A549 (cell line): Measurements from ENCODE around the gene SYAP1. TPM values are rescaled to one million over a fixed set of nuclear protein-coding genes. Genes with fewer than 3 reads are reported as not detected.
"Not testable (repeated sequence)": the region's sequence is repeated elsewhere in the genome, so short reads cannot be mapped to it uniquely, and the experiment has no call there.

ENCODE experiments used
- ATAC-seq, 2 experiments: fragments of 200-7000 bp in 1 of 2; fragments of >200 bp in 1 of 2; cut with Nextera tagmentation in 1 of 2; cut with Tn5 transposase in 1 of 2; 3 replicates each; pipeline versions ENCODE4 v1.8.0 to v1.9.1; 2018 to 2020; ENCODE audit warnings: mild to moderate bottlenecking in 1 of 2, moderate library complexity in 1 of 2
- CTCF ChIA-PET: fragments of 300-600 bp; sonication (Branson Sonifier 250); formaldehyde crosslinking; extraction: SDS; loops from one replicate; lab custom pipeline; 2021; ENCODE audit warnings: antibody characterized with exemption, inconsistent platforms; lab: Yijun Ruan, JAX
- POLR2A ChIA-PET: fragments of 350-600 bp; formaldehyde crosslinking; extraction: SDS; loops from one replicate; lab custom pipeline; 2021; ENCODE audit warnings: antibody characterized with exemption, inconsistent platforms; lab: Yijun Ruan, JAX
- DNase-seq, 2 experiments: peaks; one replicate each; pipeline versions ENCODE4 v3.0.0 to v3.0.0-alpha.2; 2011 to 2016; ENCODE audit warnings: low read depth in 1 of 2, low spot score in 1 of 2
- FAIRE-seq: peaks from 2 replicates; lab custom pipeline; 2011; peaks lifted over from hg19 to GRCh38; lab: Jason Lieb, UNC
- H3K27ac ChIP-seq, 2 experiments: fragments of >200 bp; sonication (Bioruptor Twin); formaldehyde crosslinking; 3 replicates each; pipeline ENCODE4 v1.5.1; 2016 to 2017
- H3K4me1 ChIP-seq: fragments of >200 bp; sonication (Bioruptor Twin); formaldehyde crosslinking; 3 replicates; pipeline ENCODE4 v1.6.1; 2016
- H3K4me2 ChIP-seq: fragments of >200 bp; sonication (Bioruptor Twin); formaldehyde crosslinking; 3 replicates; pipeline ENCODE4 v1.6.1; 2016
- H3K4me3 ChIP-seq: fragments of >200 bp; sonication (Bioruptor Twin); formaldehyde crosslinking; 3 replicates; pipeline ENCODE4 v1.5.1; 2016
- H3K9me3 ChIP-seq: fragments of >200 bp; sonication (Bioruptor Twin); formaldehyde crosslinking; 3 replicates; pipeline ENCODE4 v1.6.1; 2016
- BHLHE40 ChIP-seq: IDR thresholded peaks from 2 replicates; pipeline ENCODE4 v1.6.1; 2012; ENCODE audit warnings: low read depth, low read length, inconsistent platforms
- EHF ChIP-seq: fragments of 250-450 bp; sonication (Bioruptor Pico); IDR thresholded peaks from 2 replicates; pipeline ENCODE4 v1.5.0; 2020; ENCODE audit warnings: mild to moderate bottlenecking
- EP300 ChIP-seq, 2 experiments: fragments of >200 bp; sonication (Bioruptor Twin); formaldehyde crosslinking; IDR thresholded peaks; 2 replicates in 1 of 2; 3 replicates in 1 of 2; pipeline ENCODE4 v1.6.1; 2016 to 2017
- ESRRA ChIP-seq: fragments of 150-350 bp; IDR thresholded peaks from 2 replicates; pipeline ENCODE4 v1.6.1; 2014; ENCODE audit warnings: mild to moderate bottlenecking, low read length, borderline replicate concordance
- FOSL2 ChIP-seq, 2 experiments: fragments of 450-650 bp in 1 of 2; fragments of >200 bp in 1 of 2; sonication (Bioruptor Twin) in 1 of 2; formaldehyde crosslinking; IDR thresholded peaks; 2 replicates each; pipeline versions ENCODE4 v1.5.0 to v1.6.1; 2016 to 2020; ENCODE audit warnings: mild to moderate bottlenecking in 1 of 2, moderate library complexity in 1 of 2
- HES2 ChIP-seq: fragments of >200 bp; sonication (Bioruptor Twin); formaldehyde crosslinking; IDR thresholded peaks from 2 replicates; pipeline ENCODE4 v1.6.1; 2016
- MYC ChIP-seq: IDR thresholded peaks from 2 replicates; pipeline ENCODE4 v1.6.1; 2012; ENCODE audit warnings: mild to moderate bottlenecking, inconsistent platforms, low read length, improper control_type of control experiment, borderline replicate concordance
- NFE2L2 ChIP-seq: fragments of 150-350 bp; conservative IDR thresholded peaks from 2 replicates; pipeline ENCODE4 v1.6.1; 2014; ENCODE audit warnings: low read length
- PHF8 ChIP-seq: fragments of 200-600 bp; sonication (generic); IDR thresholded peaks from 2 replicates; pipeline ENCODE4 v1.6.1; 2016; ENCODE audit warnings: low read depth, mild to moderate bottlenecking, antibody characterized with exemption, moderate library complexity, borderline replicate concordance
- RFX5 ChIP-seq: fragments of 450-650 bp; IDR thresholded peaks from 2 replicates; pipeline ENCODE4 v1.7.1; 2014; ENCODE audit warnings: antibody characterized with exemption, mild to moderate bottlenecking, moderate library complexity
- TFCP2L1 ChIP-seq: fragments of 250-450 bp; sonication (Bioruptor Pico); IDR thresholded peaks from 2 replicates; pipeline ENCODE4 v1.5.0; 2021; ENCODE audit warnings: mild to moderate bottlenecking
- TP53 ChIP-seq: fragments of 250-450 bp; sonication (Bioruptor Pico); IDR thresholded peaks from 2 replicates; pipeline ENCODE4 v1.5.0; 2021; ENCODE audit warnings: mild to moderate bottlenecking, moderate library complexity
- USF2 ChIP-seq: fragments of 450-650 bp; IDR thresholded peaks from 2 replicates; pipeline ENCODE4 v1.6.1; 2014; ENCODE audit warnings: antibody characterized with exemption
- ZFP36 ChIP-seq: fragments of 450-650 bp; IDR thresholded peaks from 2 replicates; pipeline ENCODE4 v1.6.1; 2014; ENCODE audit warnings: borderline replicate concordance; ENCODE audit not compliant: partially characterized antibody
- ZNF302 ChIP-seq: fragments of 250-450 bp; sonication (Bioruptor Pico); IDR thresholded peaks from 2 replicates; pipeline ENCODE4 v1.9.0; 2021; ENCODE audit warnings: inconsistent platforms, mild to moderate bottlenecking, moderate library complexity
- WGBS: methylation state at CpG from one replicate; pipeline ENCODE4 v1.1.6; 2017; ENCODE audit errors: missing lambda C conversion rate; 5-methylcytosine and 5-hydroxymethylcytosine counted together
- polyA plus RNA-seq, 4 experiments: library from polyadenylated mRNA; depleted of rRNA in 3 of 4; stranded (reverse); fragments of >200 nt; fragmentation: RNase III in 1 of 4; extraction: RNeasy Plus Mini Kit Qiagen cat#74134 plus additional on column Dnase treatment in 1 of 4; gene quantifications; 2 replicates in 3 of 4; 3 replicates in 1 of 4; pipeline ENCODE4 v1.2.3, GENCODE V29; 2011 to 2017
- TF ChIP-seq, protein P1 (sequence below): fragments of 150-350 bp; IDR thresholded peaks from 2 replicates; pipeline ENCODE4 v1.6.1; 2014; ENCODE audit warnings: low read depth, mild to moderate bottlenecking, low read length
- TF ChIP-seq, protein P2 (sequence below): IDR thresholded peaks from 2 replicates; pipeline ENCODE4 v1.6.1; 2012
- TF ChIP-seq, protein P3 (sequence below): fragments of 250-450 bp; sonication (Bioruptor Pico); IDR thresholded peaks from 2 replicates; pipeline ENCODE4 v1.5.0; 2020; ENCODE audit warnings: low read depth, mild to moderate bottlenecking, moderate library complexity
- TF ChIP-seq, protein P4 (sequence below): fragments of 250-450 bp; sonication (Bioruptor Pico); IDR thresholded peaks from 2 replicates; pipeline ENCODE4 v1.5.0; 2021; ENCODE audit warnings: mild to moderate bottlenecking, moderate library complexity, borderline replicate concordance

Gene SYAP1
- polyA plus RNA-seq, 2 of the 4 experiments (the other 2 are of a cell fraction), result 18.9 to 20.9 TPM

- Histone ChIP-seq H3K4me1 (0 out of 3 replicates have a peak, but pooled peaks cover 4% of the 10 kb centered on the region), H3K9me3 (no peaks in the 10 kb centered on the region), H3K4me2 (no peak overlapping the region), H3K27ac (no peak overlapping the region), H3K4me3 (no peak overlapping the region)
- CTCF ChIA-PET, result no interaction called here
- FAIRE-seq (no peak), ATAC-seq (no peak), DNase-seq (no peak)
- no peak for TF ChIP-seq HES2
- TF ChIP-seq USF2, result no peak
- no peak for TF ChIP-seq FOSL2 (IDR thresholded peaks at IDR 0.05)
- no peak for TF ChIP-seq FOSL2 (CRISPR knock-in tag; IDR thresholded peaks at IDR 0.05)
- TF ChIP-seq, protein P1, sequence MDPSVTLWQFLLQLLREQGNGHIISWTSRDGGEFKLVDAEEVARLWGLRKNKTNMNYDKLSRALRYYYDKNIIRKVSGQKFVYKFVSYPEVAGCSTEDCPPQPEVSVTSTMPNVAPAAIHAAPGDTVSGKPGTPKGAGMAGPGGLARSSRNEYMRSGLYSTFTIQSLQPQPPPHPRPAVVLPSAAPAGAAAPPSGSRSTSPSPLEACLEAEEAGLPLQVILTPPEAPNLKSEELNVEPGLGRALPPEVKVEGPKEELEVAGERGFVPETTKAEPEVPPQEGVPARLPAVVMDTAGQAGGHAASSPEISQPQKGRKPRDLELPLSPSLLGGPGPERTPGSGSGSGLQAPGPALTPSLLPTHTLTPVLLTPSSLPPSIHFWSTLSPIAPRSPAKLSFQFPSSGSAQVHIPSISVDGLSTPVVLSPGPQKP, result no peak
- TF ChIP-seq ZFP36, result no peak
- TF ChIP-seq EHF (CRISPR knock-in tag), result no peak
- TF ChIP-seq MYC, result no peak
- TF ChIP-seq ESRRA, result no peak
- TF ChIP-seq EP300 (IDR thresholded peaks at IDR 0.05), result no peak
- TF ChIP-seq TP53 (CRISPR knock-in tag), result no peak
- TF ChIP-seq TFCP2L1 (CRISPR knock-in tag), result no peak
- no peak for TF ChIP-seq BHLHE40
- no peak for TF ChIP-seq NFE2L2
- TF ChIP-seq, protein P2, sequence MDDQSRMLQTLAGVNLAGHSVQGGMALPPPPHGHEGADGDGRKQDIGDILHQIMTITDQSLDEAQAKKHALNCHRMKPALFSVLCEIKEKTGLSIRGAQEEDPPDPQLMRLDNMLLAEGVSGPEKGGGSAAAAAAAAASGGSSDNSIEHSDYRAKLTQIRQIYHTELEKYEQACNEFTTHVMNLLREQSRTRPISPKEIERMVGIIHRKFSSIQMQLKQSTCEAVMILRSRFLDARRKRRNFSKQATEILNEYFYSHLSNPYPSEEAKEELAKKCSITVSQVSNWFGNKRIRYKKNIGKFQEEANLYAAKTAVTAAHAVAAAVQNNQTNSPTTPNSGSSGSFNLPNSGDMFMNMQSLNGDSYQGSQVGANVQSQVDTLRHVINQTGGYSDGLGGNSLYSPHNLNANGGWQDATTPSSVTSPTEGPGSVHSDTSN, result no peak
- TF ChIP-seq, protein P3, sequence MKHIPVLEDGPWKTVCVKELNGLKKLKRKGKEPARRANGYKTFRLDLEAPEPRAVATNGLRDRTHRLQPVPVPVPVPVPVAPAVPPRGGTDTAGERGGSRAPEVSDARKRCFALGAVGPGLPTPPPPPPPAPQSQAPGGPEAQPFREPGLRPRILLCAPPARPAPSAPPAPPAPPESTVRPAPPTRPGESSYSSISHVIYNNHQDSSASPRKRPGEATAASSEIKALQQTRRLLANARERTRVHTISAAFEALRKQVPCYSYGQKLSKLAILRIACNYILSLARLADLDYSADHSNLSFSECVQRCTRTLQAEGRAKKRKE, result no peak
- TF ChIP-seq ZNF302, result no peak
- TF ChIP-seq, protein P4, sequence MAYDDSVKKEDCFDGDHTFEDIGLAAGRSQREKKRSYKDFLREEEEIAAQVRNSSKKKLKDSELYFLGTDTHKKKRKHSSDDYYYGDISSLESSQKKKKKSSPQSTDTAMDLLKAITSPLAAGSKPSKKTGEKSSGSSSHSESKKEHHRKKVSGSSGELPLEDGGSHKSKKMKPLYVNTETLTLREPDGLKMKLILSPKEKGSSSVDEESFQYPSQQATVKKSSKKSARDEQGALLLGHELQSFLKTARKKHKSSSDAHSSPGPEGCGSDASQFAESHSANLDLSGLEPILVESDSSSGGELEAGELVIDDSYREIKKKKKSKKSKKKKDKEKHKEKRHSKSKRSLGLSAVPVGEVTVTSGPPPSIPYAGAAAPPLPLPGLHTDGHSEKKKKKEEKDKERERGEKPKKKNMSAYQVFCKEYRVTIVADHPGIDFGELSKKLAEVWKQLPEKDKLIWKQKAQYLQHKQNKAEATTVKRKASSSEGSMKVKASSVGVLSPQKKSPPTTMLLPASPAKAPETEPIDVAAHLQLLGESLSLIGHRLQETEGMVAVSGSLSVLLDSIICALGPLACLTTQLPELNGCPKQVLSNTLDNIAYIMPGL (CRISPR knock-in tag), result no peak
- no peak for TF ChIP-seq RFX5
- TF ChIP-seq PHF8, result no peak
- WGBS, result 87% methylated on average over 8 of the region's 8 CpGs
- POLR2A ChIA-PET, result no interaction called here
Observed at GRCh38 chrX:16714504-16714903, 4.9 kb upstream of the SYAP1 start.

DNA sequence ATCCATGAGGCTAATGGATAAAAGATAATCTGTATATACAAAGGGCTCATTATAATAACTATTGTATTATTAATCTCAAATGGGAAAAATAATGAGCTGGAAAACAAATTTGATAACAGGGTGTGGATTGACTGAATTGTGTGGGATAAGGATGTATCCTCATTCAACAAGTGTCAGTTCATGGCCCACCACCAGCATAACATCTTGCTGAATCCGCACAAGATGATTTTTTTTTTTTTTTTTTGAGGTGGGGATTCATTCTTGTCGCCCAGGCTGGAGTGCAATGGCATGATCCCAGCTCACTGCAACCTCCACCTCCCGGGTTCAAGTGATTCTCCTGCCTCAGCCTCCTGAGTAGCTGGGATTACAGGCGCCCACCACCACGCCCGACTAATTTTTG is 3.8 kb upstream of the SYAP1 start:
- FAIRE-seq, H3K4me2 ChIP-seq, H3K4me1 ChIP-seq, H3K27ac ChIP-seq, DNase-seq, H3K4me3 ChIP-seq, ATAC-seq, CTCF ChIA-PET, H3K9me3 ChIP-seq, POLR2A ChIA-PET: not testable (repeated sequence)
- WGBS, result 80% methylated on average over 5 of the region's 6 CpGs

DNA sequence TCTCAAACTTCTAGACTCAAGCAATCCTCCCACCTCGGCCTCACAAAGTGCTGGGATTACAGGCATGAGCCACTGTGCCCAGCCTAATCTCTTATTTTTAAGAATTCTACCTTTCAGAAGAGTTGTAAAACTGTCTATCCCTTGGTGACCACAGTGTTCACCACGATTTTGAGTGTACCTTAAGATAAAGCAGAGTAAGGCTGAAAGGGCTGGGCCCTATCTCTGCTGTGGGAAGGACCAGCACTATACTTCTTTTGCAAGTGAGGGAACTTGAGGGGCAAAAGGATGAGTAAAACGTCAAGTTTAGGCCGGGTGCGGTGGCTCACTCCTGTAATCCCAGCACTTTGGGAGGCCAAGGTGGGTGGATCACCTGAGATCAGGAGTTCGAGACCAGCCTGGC is 3.0 kb upstream of the SYAP1 start:
- ATAC-seq, H3K9me3 ChIP-seq, POLR2A ChIA-PET, CTCF ChIA-PET, DNase-seq, H3K4me3 ChIP-seq, FAIRE-seq, H3K27ac ChIP-seq, H3K4me2 ChIP-seq: not testable (repeated sequence)
- peaks cover 13% of the 10 kb centered on the region for H3K4me1 ChIP-seq
- WGBS, result 68% methylated on average over 6 of the region's 6 CpGs
